ENCODE results near the gene MSANTD7. TPM values are rescaled to one million over a fixed set of nuclear protein-coding genes. Genes with fewer than 3 reads are reported as not detected.

Gene MSANTD7
- total RNA-seq, 1 experiment from 2014 or later: 23.1 TPM

GRCh38 chr10:14876764-14877163 is 38.7 kb downstream of the MSANTD7 start:
- Histone ChIP-seq H3K4me2 (ENCODE audit: insufficient read depth, insufficient read length, low read length) (peak overlapping the region; percentile 10), H2BK5ac (ENCODE audit: insufficient read length, low read length) (no peak overlapping the region), H3K9me3 (ENCODE audit: control insufficient read depth, low read depth, low read length) (no peaks in the 10 kb centered on the region), H3K14ac (ENCODE audit: insufficient read depth, low read length) (no peak overlapping the region), H2BK12ac (ENCODE audit: insufficient read length, low read depth, low read length) (no peak overlapping the region), H3K23me2 (ENCODE audit: insufficient read length, low read depth, low read length, poor library complexity, severe bottlenecking) (peaks cover 4% of the 10 kb centered on the region), H2BK120ac (ENCODE audit: low read depth, low read length, poor library complexity, severe bottlenecking) (no peak overlapping the region), H3K79me2 (ENCODE audit: insufficient read depth, low read length) (peaks cover 19% of the 10 kb centered on the region; the same call in 1 of the 2 replicates), H3K4me1 (ENCODE audit: insufficient read depth, low read length) (peaks cover 9% of the 10 kb centered on the region; the same call in 1 of the 2 replicates), H3K18ac (ENCODE audit: insufficient read length, low read depth, low read length) (no peak overlapping the region), H3K27ac (ENCODE audit: insufficient read length, low read depth, low read length) (no peak overlapping the region), H3T11ph (ENCODE audit: low read length) (no peak overlapping the region), H3K27me3 (ENCODE audit: insufficient read depth, low read length) (no peaks in the 10 kb centered on the region), H3K79me1 (ENCODE audit: insufficient read depth, low read depth, low read length, poor library complexity, severe bottlenecking) (no peaks in the 10 kb centered on the region), H3K23ac (ENCODE audit: insufficient read length, low read depth, low read length) (no peak overlapping the region), H4K8ac (replicated peaks; ENCODE audit: insufficient read length, low read depth, low read length) (no peak overlapping the region), H2AK5ac (ENCODE audit: insufficient read length, low read length) (no peak overlapping the region), H4K5ac (ENCODE audit: insufficient read length, low read depth, low read length) (no peak overlapping the region), H2AFZ (ENCODE audit: low read length) (no peak overlapping the region), H2BK20ac (ENCODE audit: low read depth, low read length, poor library complexity, severe bottlenecking) (no peak overlapping the region), H3K9ac (ENCODE audit: extremely low read depth, insufficient read length, low read length) (no peak overlapping the region), H4K91ac (ENCODE audit: insufficient read length, low read depth, low read length) (no peak overlapping the region), H3K56ac (ENCODE audit: insufficient read length, low read depth, low read length) (no peak overlapping the region), H4K20me1 (ENCODE audit: control insufficient read depth, insufficient read depth, insufficient read length) (no peaks in the 10 kb centered on the region), H3K4ac (ENCODE audit: low read depth, low read length) (no peak overlapping the region), H2BK15ac (ENCODE audit: low read depth, low read length) (no peak overlapping the region)
- Mint-ChIP-seq H3K36me3 (ENCODE audit: insufficient read depth in 1 of 3, low read depth in 3 of 3) (peaks cover 2 to 5% (median 4%) of the 10 kb centered on the region in 3 experiments; a peak in 6 of 7 replicates), H3K4me1 (peaks cover 30 to 36% of the 10 kb centered on the region in 2 experiments), H3K9me3 (no peaks in the 10 kb centered on the region; a peak in 1 of 5 replicates), H3K4me3 (peak overlapping the region; percentile 97 to 99), H3K27me3 (ENCODE audit: low read depth) (no peaks in the 10 kb centered on the region), H3K27ac (peak overlapping the region; percentile 3 to 61 (median 7); a peak in 4 of 7 replicates)
- DNase-seq: no peak
- TF ChIP-seq, protein P1, sequence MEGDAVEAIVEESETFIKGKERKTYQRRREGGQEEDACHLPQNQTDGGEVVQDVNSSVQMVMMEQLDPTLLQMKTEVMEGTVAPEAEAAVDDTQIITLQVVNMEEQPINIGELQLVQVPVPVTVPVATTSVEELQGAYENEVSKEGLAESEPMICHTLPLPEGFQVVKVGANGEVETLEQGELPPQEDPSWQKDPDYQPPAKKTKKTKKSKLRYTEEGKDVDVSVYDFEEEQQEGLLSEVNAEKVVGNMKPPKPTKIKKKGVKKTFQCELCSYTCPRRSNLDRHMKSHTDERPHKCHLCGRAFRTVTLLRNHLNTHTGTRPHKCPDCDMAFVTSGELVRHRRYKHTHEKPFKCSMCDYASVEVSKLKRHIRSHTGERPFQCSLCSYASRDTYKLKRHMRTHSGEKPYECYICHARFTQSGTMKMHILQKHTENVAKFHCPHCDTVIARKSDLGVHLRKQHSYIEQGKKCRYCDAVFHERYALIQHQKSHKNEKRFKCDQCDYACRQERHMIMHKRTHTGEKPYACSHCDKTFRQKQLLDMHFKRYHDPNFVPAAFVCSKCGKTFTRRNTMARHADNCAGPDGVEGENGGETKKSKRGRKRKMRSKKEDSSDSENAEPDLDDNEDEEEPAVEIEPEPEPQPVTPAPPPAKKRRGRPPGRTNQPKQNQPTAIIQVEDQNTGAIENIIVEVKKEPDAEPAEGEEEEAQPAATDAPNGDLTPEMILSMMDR (conservative IDR thresholded peaks at IDR 0.05): no peak
- no CpG with 5 or more reads among the region's 9 CpGs for WGBS (ENCODE audit: extremely low coverage, insufficient read length, low lambda C conversion rate)
